ENCODE results near the gene USP3.
"Not testable (repeated sequence)": the region's sequence is repeated elsewhere in the genome, so short reads cannot be mapped to it uniquely, and the experiment has no call there.

The USP3 gene

GRCh38 chr15:63517202-63517601 lies 12.8 kb downstream of the USP3 start:
- no peak for DNase-seq

GRCh38 chr15:63517628-63518027 lies 13.2 kb downstream of the USP3 start:
- no peak for DNase-seq

- DNase-seq, result no peak
These were observed 14.6 kb downstream of the USP3 start for GRCh38 chr15:63519041-63519440.

- no peak for DNase-seq
These were observed 15.3 kb downstream of the USP3 start for GRCh38 chr15:63519548-63520178.

GRCh38 chr15:63520462-63520861 lies 16.1 kb downstream of the USP3 start:
- DNase-seq, result not testable (repeated sequence)

- no peak for DNase-seq
These were observed 17.8 kb downstream of the USP3 start for GRCh38 chr15:63522225-63522578.

GRCh38 chr15:63523306-63523990 lies 19.1 kb downstream of the USP3 start:
- no peak for DNase-seq

- no peak for DNase-seq
These were observed 20.1 kb downstream of the USP3 start for GRCh38 chr15:63524316-63525015.

GRCh38 chr15:63526401-63526800 lies 22.0 kb downstream of the USP3 start:
- DNase-seq, result no peak

- no peak for DNase-seq
These were observed 23.8 kb downstream of the USP3 start for GRCh38 chr15:63528138-63528659.

- no peak for DNase-seq
These were observed 25.8 kb downstream of the USP3 start for GRCh38 chr15:63530235-63530634.

- DNase-seq, result no peak
These were observed 26.4 kb downstream of the USP3 start for GRCh38 chr15:63530752-63531299.

- DNase-seq, result no peak
These were observed 27.2 kb downstream of the USP3 start for GRCh38 chr15:63531586-63531985.

GRCh38 chr15:63532307-63532744 lies 27.9 kb downstream of the USP3 start:
- no peak for DNase-seq

- DNase-seq, result not testable (repeated sequence)
These were observed 30.5 kb downstream of the USP3 start for GRCh38 chr15:63534888-63535287.

- DNase-seq, result no peak
These were observed 31.3 kb downstream of the USP3 start for GRCh38 chr15:63535689-63536088.

GRCh38 chr15:63538876-63539275 lies 34.5 kb downstream of the USP3 start:
- DNase-seq, result no peak

- DNase-seq, result no peak
These were observed 35.1 kb downstream of the USP3 start for GRCh38 chr15:63539521-63539920.

- DNase-seq, result no peak
These were observed 35.6 kb downstream of the USP3 start for GRCh38 chr15:63539998-63540397.

GRCh38 chr15:63540449-63540848 lies 36.1 kb downstream of the USP3 start:
- no peak for DNase-seq

- no peak for DNase-seq
These were observed 40.0 kb downstream of the USP3 start for GRCh38 chr15:63544258-63545026.

GRCh38 chr15:63545520-63545919 lies 41.1 kb downstream of the USP3 start:
- no peak for DNase-seq

- DNase-seq, result no peak
These were observed 47.0 kb downstream of the USP3 start for GRCh38 chr15:63551400-63551799.

Data from NCI-H524 treated with DMSO at 0.1 percent for 48 hours (cell line).